Neural progenitor cell (in vitro differentiated cells): ENCODE results near the gene FSTL5.

Source experiments
- EZH2 ChIP-seq: fragments of 200-600 bp; sonication (generic); IDR thresholded peaks from 2 replicates; pipeline ENCODE4 v1.6.1; 2017; ENCODE audit warnings: antibody characterized with exemption, mild to moderate bottlenecking, moderate library complexity
- EZH2phosphoT487 ChIP-seq: fragments of 200-600 bp; sonication (generic); IDR thresholded peaks from 2 replicates; pipeline ENCODE4 v1.6.1; 2017; ENCODE audit warnings: antibody characterized with exemption
- TF ChIP-seq, protein P1 (sequence below): fragments of 200-600 bp; sonication (generic); IDR thresholded peaks from 2 replicates; pipeline ENCODE4 v1.5.1; 2017; ENCODE audit warnings: antibody characterized with exemption, mild to moderate bottlenecking

DNA sequence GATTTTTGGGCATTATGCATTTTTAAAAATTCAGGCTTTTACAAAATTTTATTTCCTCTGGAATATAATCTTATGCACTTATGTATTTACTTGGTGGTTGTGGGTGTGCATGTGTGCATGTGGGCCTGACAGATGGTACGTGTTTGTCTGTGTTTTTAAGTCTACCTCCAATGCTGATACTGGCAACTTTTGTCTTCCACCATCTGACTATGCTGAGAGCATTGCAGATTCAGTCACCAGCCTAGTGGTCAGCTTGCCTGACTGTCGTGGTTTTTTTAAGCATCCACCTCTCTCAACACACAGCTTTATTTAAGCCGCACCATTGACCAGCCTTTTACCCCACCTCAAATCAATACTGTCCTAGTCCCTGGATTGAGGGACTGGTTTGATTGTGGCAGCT is 37.1 kb downstream of the FSTL5 start:
- TF ChIP-seq, protein P1, sequence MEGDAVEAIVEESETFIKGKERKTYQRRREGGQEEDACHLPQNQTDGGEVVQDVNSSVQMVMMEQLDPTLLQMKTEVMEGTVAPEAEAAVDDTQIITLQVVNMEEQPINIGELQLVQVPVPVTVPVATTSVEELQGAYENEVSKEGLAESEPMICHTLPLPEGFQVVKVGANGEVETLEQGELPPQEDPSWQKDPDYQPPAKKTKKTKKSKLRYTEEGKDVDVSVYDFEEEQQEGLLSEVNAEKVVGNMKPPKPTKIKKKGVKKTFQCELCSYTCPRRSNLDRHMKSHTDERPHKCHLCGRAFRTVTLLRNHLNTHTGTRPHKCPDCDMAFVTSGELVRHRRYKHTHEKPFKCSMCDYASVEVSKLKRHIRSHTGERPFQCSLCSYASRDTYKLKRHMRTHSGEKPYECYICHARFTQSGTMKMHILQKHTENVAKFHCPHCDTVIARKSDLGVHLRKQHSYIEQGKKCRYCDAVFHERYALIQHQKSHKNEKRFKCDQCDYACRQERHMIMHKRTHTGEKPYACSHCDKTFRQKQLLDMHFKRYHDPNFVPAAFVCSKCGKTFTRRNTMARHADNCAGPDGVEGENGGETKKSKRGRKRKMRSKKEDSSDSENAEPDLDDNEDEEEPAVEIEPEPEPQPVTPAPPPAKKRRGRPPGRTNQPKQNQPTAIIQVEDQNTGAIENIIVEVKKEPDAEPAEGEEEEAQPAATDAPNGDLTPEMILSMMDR: no peak
- TF ChIP-seq EZH2 (no peak), EZH2phosphoT487 (no peak)
